T-cell (primary cell): ENCODE results near the gene TRNP1. TPM values are rescaled to one million over a fixed set of nuclear protein-coding genes. Genes with fewer than 3 reads are reported as not detected.
A peak's percentile ranks its signal among the peaks of the same experiment; 100 is the strongest.

Experiments used
- ATAC-seq, 4 experiments: fragments of 200-7000 bp in 3 of 4; fragments of 150-1000 bp in 1 of 4; cut with Tn5 transposase; replicated peaks in 1 of 4; 1 replicate in 3 of 4; 2 replicates in 1 of 4; pipeline ENCODE4 v1.10.0; 2021; ENCODE audit warnings: moderate library complexity in 3 of 4, mild to moderate bottlenecking in 2 of 4, moderate number of reproducible peaks in 1 of 4
- CTCF ChIA-PET, 2 donors: fragments of 300-600 bp; sonication (Branson Sonifier 250); formaldehyde crosslinking; loops; one replicate each; lab custom pipeline; 2022; ENCODE audit warnings: antibody characterized with exemption in 2 of 2; lab: Charles Lee
- POLR2A ChIA-PET, 2 donors: fragments of 300-600 bp; sonication (Branson Sonifier 250); formaldehyde crosslinking; loops; one replicate each; lab custom pipeline; 2022; ENCODE audit warnings: antibody characterized with exemption in 2 of 2; lab: Charles Lee
- DNase-seq, 35 experiments: peaks; one replicate each; pipeline versions ENCODE4 v3.0.0 to v3.0.0-alpha.2; 2013 to 2023
- H3K27ac ChIP-seq: one replicate; pipeline ENCODE4 v1.5.1; 2013; ENCODE audit warnings: low read length
- H3K27me3 ChIP-seq, 2 experiments: replicated peaks in 1 of 2; 1 replicate in 1 of 2; 2 replicates in 1 of 2; pipeline versions ENCODE4 v1.6.1 to v1.7.0; 2013; ENCODE audit warnings: low read length in 1 of 2, mixed read lengths in 1 of 2; ENCODE audit not compliant: control insufficient read depth in 2 of 2, insufficient read depth in 2 of 2; ENCODE audit errors: extremely low read depth in 1 of 2
- H3K36me3 ChIP-seq, 2 donors: 1 replicate in 1 of 2; 2 replicates in 1 of 2; pipeline versions ENCODE4 v1.6.1 to v1.7.0; 2013; ENCODE audit warnings: low read length in 1 of 2; ENCODE audit not compliant: control insufficient read depth in 2 of 2, insufficient read depth in 1 of 2; ENCODE audit errors: extremely low read depth in 1 of 2
- H3K4me1 ChIP-seq, 2 experiments: 1 replicate in 1 of 2; 2 replicates in 1 of 2; pipeline versions ENCODE4 v1.6.1 to v1.7.0; 2013; ENCODE audit warnings: low read length in 2 of 2, mixed read lengths in 1 of 2; ENCODE audit not compliant: insufficient read depth in 2 of 2, control insufficient read depth in 1 of 2; ENCODE audit errors: extremely low read depth in 1 of 2
- H3K4me3 ChIP-seq, 2 donors: 1 replicate in 1 of 2; 2 replicates in 1 of 2; pipeline versions ENCODE4 v1.5.1 to v1.7.0; 2013; ENCODE audit warnings: mild to moderate bottlenecking in 2 of 2, low read length in 1 of 2, moderate library complexity in 1 of 2; ENCODE audit not compliant: control insufficient read depth in 1 of 2; ENCODE audit errors: extremely low read depth in 1 of 2
- H3K9me3 ChIP-seq: 2 replicates; pipeline ENCODE4 v1.7.0; 2013
- H3K27ac Mint-ChIP-seq, 2 donors: one replicate each; pipeline ENCODE4 v1.8.0; 2020 to 2021; ENCODE audit warnings: mild to moderate bottlenecking in 2 of 2, mixed read lengths in 2 of 2
- H3K27me3 Mint-ChIP-seq, 2 donors: one replicate each; pipeline ENCODE4 v1.8.0; 2021 to 2022; ENCODE audit warnings: mixed read lengths in 2 of 2
- H3K36me3 Mint-ChIP-seq: one replicate; pipeline ENCODE4 v1.8.0; 2021; ENCODE audit warnings: mixed read lengths
- H3K4me1 Mint-ChIP-seq, 3 donors: one replicate each; pipeline ENCODE4 v1.8.0; 2020 to 2022; ENCODE audit warnings: mixed read lengths in 3 of 3, mild to moderate bottlenecking in 1 of 3
- H3K4me3 Mint-ChIP-seq, 3 donors: one replicate each; pipeline ENCODE4 v1.8.0; 2020 to 2022; ENCODE audit warnings: mild to moderate bottlenecking in 3 of 3, mixed read lengths in 3 of 3, moderate library complexity in 3 of 3
- H3K9me3 Mint-ChIP-seq, 3 donors: one replicate each; pipeline ENCODE4 v1.8.0; 2020 to 2022; ENCODE audit warnings: mixed read lengths in 3 of 3
- WGBS: methylation state at CpG from one replicate; pipeline ENCODE4 v1.1.5; 2013; ENCODE audit warnings: missing lambda C conversion rate; ENCODE audit not compliant: insufficient coverage; 5-methylcytosine and 5-hydroxymethylcytosine counted together
- total RNA-seq, 35 experiments: library from RNA in 6 of 35; stranded (reverse) in 6 of 35; fragments of 120-200 nt in 1 of 35; gene quantifications; one replicate each; pipeline versions ENCODE4 v1.2.1 to v1.2.4 and lab custom pipeline; 2013 to 2026

TRNP1 gene
- total RNA-seq, 5 donors from 2014 or later (not counting 1 experiment from before 2014, with no cell fraction given) = 0.26 to 0.53 (median 0.38) TPM; not detected in 2

- Mint-ChIP-seq H3K27ac (no peak overlapping the region), H3K4me3 (no peak overlapping the region), H3K27me3 (peaks cover 9 to 12% of the 10 kb centered on the region in 2 donors), H3K36me3 (no peaks in the 10 kb centered on the region), H3K4me1 (peaks cover 0 to 2% (median 2%) of the 10 kb centered on the region in 3 donors), H3K9me3 (no peaks in the 10 kb centered on the region)
- no peaks in the 10 kb centered on the region for H3K36me3 ChIP-seq
- DNase-seq (no peak), ATAC-seq (no peak)
- ChIA-PET CTCF (interaction anchor here in 1 of 2 donors (0.6 kb wide), 1 partner anchor 369 kb away, joined by 4 read pairs; no protein-coding TSS in a partner anchor), POLR2A (no interaction called here)
- no peak overlapping the region for H3K27ac ChIP-seq
- H3K27me3 ChIP-seq = peaks cover 0 to 25% of the 10 kb centered on the region in 2 experiments
- 82% methylated on average over 16 of the region's 19 CpGs for WGBS
- H3K4me1 ChIP-seq = peaks cover 0 to 7% of the 10 kb centered on the region in 2 experiments
- no peak overlapping the region for H3K4me3 ChIP-seq
- H3K9me3 ChIP-seq = no peaks in the 10 kb centered on the region
These were observed 33.4 kb downstream of the TRNP1 start for GRCh38 chr1:27026621-27027574.

DNA sequence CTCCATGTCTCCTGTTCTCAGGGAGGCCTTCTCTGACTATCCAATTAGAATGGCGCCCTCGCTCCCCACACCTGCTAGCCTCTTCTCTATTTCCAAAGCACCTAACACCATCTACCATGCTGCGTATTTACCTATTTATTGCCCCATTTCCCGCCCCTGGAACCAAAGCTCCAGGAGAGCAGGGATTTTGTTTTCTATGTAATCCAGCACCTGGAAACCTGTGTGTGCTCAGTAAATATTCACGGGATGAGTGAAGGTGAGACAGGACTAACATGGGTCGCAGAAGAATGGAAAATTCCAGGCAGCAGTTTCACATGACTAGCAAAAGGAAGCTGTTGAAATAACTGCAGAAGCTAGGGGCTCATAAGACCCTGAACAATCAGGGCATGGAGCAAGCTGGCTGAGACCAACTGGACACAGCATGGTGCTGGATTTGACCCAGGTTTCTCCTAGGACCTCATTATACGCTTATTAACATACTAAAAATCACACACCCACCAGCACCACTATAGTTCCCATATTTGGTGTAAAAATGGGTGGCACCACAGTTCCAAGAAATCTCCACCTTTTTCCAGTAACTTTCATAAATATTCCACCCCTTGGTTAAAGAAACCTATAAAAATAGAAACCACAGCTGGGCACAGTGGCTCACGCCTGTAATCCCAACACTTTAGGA is 34.2 kb downstream of the TRNP1 start:
- Mint-ChIP-seq H3K27ac (no peak overlapping the region), H3K9me3 (no peaks in the 10 kb centered on the region), H3K36me3 (no peaks in the 10 kb centered on the region), H3K27me3 (peaks cover 9 to 13% of the 10 kb centered on the region in 2 donors), H3K4me3 (no peak overlapping the region), H3K4me1 (peaks cover 0 to 4% (median 2%) of the 10 kb centered on the region in 3 donors)
- Histone ChIP-seq H3K27ac (no peak overlapping the region), H3K4me1 (peaks cover 0 to 8% of the 10 kb centered on the region in 2 experiments), H3K9me3 (no peaks in the 10 kb centered on the region), H3K27me3 (peaks cover 0 to 29% of the 10 kb centered on the region in 2 experiments), H3K36me3 (no peaks in the 10 kb centered on the region), H3K4me3 (no peak overlapping the region)
- DNase-seq (no peak), ATAC-seq (no peak)
- POLR2A ChIA-PET = interaction anchor here in 1 of 2 donors (0.6 kb wide), 1 partner anchor 10 kb away, joined by 3 read pairs; no protein-coding TSS in a partner anchor
- WGBS = 73% methylated on average over 5 of the region's 8 CpGs
- CTCF ChIA-PET = no interaction called here

DNA sequence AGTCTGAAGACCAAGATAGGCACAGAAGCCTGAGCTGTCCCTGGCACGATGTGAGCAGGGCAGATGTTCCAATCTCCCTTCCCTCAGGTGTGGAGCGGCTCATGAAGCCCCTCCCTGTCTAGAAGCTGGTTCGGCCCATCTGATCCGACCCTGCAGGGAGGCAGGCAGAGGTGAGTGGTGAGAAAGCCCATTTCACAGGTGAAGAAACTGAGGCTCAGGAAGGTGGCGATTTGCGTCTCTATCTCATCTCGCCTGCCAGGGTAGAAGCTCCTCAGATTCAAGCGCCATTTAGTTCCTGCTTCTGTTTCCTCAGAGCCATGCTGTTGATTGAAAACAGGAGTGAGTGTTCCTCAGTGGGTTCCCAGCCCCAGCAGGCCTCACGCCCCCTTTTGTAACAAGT is 36.0 kb downstream of the TRNP1 start:
- Mint-ChIP-seq H3K4me3 (no peak overlapping the region), H3K27me3 (peaks cover 10 to 11% of the 10 kb centered on the region in 2 donors), H3K27ac (no peak overlapping the region), H3K4me1 (peaks cover 0 to 4% (median 2%) of the 10 kb centered on the region in 3 donors), H3K9me3 (no peaks in the 10 kb centered on the region), H3K36me3 (no peaks in the 10 kb centered on the region)
- Histone ChIP-seq H3K27me3 (peaks cover 0 to 36% of the 10 kb centered on the region in 2 experiments), H3K27ac (no peak overlapping the region), H3K36me3 (no peaks in the 10 kb centered on the region), H3K4me1 (peaks cover 0 to 8% of the 10 kb centered on the region in 2 experiments), H3K9me3 (no peaks in the 10 kb centered on the region), H3K4me3 (no peak overlapping the region)
- no peak for ATAC-seq
- DNase-seq = no peak
- WGBS = 88% methylated on average over 3 of the region's 9 CpGs
- ChIA-PET CTCF (no interaction called here), POLR2A (no interaction called here)

DNA sequence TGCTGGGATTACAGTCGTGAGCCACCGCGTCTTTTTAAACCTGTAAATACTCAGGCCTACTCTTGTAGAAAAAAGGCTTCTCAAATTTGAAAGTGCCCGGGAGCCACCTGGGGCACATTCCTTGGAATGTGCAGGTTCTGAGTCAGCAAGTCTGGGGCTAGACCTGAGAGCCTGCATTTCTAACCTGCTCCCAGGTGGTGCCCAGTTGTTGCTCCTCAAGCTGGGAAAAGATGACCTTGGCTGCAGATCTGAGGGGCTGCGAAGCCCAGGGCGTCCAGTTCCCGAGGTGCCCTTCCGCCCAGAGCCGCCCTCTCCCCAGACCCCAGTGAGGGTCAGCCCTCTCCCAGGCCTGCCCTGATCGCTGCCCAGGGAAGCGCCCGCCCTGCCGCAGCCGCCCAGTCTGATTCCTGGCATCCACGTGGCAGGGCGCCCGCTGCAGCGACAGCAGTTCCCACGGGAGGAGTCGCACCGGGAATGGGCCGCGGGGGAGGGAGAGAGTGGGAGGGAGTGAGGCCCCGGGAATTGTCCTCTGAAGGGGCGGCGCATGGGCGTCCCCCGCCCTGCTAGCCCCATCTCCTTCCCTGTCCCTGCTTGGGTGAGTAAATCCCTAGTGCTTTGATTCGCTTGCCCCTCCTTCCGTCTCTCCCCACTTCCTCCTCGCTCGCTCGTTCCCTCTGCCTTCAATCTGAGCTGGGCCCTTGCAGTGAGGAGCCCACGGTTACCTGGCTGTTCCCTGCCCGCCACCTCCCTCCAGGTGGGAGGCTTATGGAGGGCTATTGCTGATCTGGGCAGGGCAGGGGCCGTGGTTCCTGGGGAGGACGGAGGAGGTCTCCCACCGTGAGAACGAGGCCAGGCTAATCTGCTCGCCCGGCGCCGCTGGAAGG is 38.0 kb downstream of the TRNP1 start:
- ChIA-PET POLR2A (no interaction called here), CTCF (no interaction called here)
- no peak overlapping the region for H3K4me3 ChIP-seq
- Mint-ChIP-seq H3K9me3 (no peaks in the 10 kb centered on the region), H3K27me3 (peaks cover 10 to 11% of the 10 kb centered on the region in 2 donors), H3K36me3 (no peaks in the 10 kb centered on the region), H3K4me1 (peaks cover 0 to 4% (median 2%) of the 10 kb centered on the region in 3 donors), H3K27ac (no peak overlapping the region), H3K4me3 (no peak overlapping the region)
- H3K36me3 ChIP-seq = no peaks in the 10 kb centered on the region
- H3K4me1 ChIP-seq = peaks cover 0 to 8% of the 10 kb centered on the region in 2 experiments
- H3K27me3 ChIP-seq = peaks cover 0 to 34% of the 10 kb centered on the region in 2 experiments
- ATAC-seq = peak in 2 of 4 experiments; percentile 37 to 45
- WGBS = 75% methylated on average over 18 of the region's 43 CpGs
- H3K27ac ChIP-seq = no peak overlapping the region
- DNase-seq = no peak
- H3K9me3 ChIP-seq = no peaks in the 10 kb centered on the region

- WGBS = 80% methylated on average over 2 of the region's 2 CpGs
These were observed 38.6 kb downstream of the TRNP1 start for GRCh38 chr1:27032119-27032461.

More at GRCh38 chr1:27032119-27032461, 38.6 kb downstream of the TRNP1 start:
- Mint-ChIP-seq H3K9me3 (no peaks in the 10 kb centered on the region), H3K36me3 (no peaks in the 10 kb centered on the region), H3K27ac (no peak overlapping the region), H3K4me1 (peaks cover 0 to 4% (median 2%) of the 10 kb centered on the region in 3 donors), H3K4me3 (no peak overlapping the region), H3K27me3 (peaks cover 7% of the 10 kb centered on the region in 2 donors)
- DNase-seq = no peak
- Histone ChIP-seq H3K27ac (no peak overlapping the region), H3K4me1 (peaks cover 0 to 8% of the 10 kb centered on the region in 2 experiments), H3K36me3 (no peaks in the 10 kb centered on the region), H3K27me3 (peaks cover 0 to 38% of the 10 kb centered on the region in 2 experiments), H3K9me3 (no peaks in the 10 kb centered on the region), H3K4me3 (no peak overlapping the region)
- POLR2A ChIA-PET = no interaction called here
- CTCF ChIA-PET = no interaction called here
- ATAC-seq = no peak
